CD4-positive, alpha-beta T cell treated with Interleukin-15 for 1 hour (primary cell): ENCODE measurements around the gene LNX1.

Source experiments
- DNase-seq: peaks from one replicate; pipeline ENCODE4 v3.0.0-alpha.2; 2020

Gene LNX1

DNA sequence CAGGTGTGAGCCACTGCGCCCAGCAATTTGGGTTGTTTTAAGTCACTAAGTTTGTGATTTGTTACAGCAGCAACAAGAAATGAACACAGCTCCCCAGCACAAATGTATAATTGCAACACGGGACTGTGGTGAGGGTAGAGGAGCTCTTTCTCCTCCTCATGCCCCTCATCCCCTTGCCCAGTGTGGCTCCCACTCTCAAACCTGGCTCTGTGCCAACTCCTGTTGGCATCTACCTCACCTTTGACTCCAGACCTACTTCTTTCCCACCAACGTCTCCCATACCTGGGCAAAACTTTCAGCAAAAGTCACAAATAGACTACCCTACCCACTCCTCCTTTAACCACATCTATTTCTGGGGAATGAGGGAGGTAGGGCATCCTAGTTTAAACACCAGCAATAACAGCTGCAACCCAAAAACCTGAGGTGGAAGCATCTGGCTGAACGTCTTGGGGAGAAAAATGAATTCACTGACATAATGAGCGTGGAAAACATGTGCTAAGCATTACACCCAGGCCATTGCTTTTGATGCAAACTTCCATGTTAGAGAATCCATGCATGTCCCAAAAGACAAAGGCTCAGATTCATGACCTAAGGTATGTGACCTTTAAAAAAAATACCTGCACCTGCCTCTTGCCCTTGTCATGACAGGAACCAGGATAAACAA lies 19.2 kb downstream of the LNX1 start:
- no peak for DNase-seq

DNA sequence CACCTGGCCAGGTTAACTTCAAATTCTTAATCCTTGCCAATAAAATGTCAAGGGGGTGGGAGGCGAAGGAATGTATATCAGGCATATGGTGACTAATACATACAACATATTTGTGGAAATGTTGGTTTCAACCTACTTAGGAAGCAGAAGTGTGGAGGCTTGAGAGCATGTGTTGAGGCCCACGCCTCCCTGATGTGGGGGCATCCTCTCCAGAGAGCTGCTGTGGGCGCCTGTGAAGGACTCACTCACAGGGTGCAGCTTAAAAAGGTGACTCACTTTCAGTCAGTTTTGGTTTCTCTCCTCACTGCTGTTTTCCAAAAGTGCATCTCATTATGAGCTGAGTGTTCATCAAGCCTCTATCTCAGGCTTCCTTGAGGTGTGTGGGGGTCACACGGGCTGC lies 27.5 kb downstream of the LNX1 start:
- no peak for DNase-seq

GRCh38 chr4:53562409-53562808 lies 28.9 kb downstream of the LNX1 start:
- DNase-seq, result no peak

DNA sequence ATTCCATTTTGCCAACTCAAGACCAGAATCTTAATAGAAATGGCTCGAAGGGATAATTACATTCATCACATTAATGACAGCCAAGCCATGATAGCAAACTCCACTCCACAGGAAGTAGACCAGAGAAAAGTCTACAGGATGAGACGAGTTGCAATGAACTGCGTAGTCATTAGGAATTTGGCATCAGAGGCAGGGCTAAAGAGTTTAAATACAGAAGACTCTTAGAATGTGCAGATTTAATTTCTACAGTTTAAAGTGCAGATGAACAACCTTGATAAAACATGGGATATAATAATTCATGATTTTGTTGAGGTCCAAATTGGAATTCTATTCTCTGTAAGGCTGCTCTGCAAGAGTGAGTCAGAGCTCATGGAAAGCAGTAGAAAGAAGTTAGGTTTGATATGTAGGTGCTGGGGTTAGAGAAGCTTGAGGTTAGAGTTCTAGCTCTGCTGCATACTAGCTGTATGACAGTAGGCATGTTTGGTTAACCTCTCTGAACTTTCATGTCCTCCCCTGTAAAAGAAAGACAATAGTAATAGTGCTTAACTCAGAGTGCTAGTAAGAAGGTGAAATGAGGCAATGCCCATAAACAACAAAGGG lies 32.2 kb downstream of the LNX1 start:
- DNase-seq, result no peak

GRCh38 chr4:53558065-53558801 lies 33.1 kb downstream of the LNX1 start:
- no peak for DNase-seq

- DNase-seq, result no peak
Observed at GRCh38 chr4:53557669-53558064, 33.6 kb downstream of the LNX1 start.

DNA sequence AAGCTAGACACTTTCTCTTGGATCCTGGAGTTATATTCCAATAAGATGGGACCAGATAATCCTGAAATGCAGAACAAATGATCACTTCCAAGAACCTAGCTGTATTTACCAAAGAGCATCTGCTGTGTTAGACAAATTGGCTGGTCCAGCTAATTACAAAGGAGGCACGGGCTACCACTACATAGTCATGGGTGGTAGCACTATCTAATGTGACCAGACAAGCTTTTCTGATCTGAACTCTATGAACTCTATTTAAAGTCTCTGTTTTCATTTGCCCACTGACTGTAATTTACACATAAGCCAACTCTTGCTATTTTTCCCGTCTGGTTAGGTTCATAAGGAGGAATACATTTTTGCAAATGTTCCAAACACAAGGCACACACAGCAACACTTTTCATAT lies 34.6 kb downstream of the LNX1 start:
- no peak for DNase-seq

DNA sequence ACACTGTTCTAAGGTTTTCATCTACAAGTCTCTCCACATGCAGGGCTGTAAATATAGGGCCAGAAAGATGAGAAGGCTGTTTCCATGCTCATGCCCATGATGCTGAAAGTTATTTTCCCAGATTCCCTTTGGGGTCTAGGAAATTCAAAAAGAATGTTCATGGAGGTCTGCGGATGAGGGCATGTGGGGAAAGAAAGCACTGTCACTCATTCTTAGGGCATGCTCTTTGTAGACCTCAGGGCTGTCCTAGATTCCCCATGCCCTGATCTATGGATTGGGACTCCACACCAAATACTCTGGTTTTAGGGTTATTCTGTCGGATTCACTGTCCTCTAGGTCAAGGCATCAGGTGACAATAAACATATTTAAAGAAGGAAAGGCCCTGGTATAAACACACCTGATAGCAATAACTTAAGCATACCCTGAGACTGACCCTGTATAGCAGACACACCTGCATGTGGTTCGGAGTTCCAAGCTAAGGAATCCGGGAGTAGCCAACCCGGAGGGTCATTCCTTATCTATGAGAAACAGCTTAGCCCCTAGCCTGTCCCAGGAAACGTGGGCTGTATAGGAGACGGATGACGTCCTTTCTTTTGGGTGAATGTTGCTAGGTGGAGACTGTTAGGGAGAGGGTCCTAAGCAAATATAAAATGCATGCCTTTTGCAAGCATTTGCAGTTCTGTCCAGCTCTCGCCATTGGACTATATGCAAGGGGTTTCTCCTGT lies 37.6 kb downstream of the LNX1 start:
- DNase-seq, result no peak

GRCh38 chr4:53552711-53553110 lies 38.6 kb downstream of the LNX1 start:
- DNase-seq, result no peak

GRCh38 chr4:53551958-53552357 lies 39.3 kb downstream of the LNX1 start:
- no peak for DNase-seq

- DNase-seq, result no peak
Observed at GRCh38 chr4:53551281-53551864, 39.9 kb downstream of the LNX1 start.

DNA sequence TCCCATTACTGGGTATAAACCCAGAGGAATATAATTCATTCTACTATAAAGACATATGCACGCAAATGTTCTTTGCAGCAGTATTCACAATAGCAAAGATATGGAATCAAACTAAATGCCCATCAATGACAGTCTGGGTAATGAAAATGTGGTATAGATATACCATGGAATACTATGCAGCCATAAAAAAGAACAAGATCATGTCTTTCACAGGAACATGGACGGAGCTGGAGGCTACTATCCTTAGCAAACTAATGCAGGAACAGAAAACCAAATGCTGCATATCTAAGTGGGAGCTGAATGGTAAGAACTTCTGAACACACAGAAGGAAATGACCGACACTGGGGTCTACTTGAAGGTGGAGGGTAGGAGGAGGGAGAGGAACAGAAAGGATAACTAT lies 42.6 kb downstream of the LNX1 start:
- DNase-seq, result no peak

DNA sequence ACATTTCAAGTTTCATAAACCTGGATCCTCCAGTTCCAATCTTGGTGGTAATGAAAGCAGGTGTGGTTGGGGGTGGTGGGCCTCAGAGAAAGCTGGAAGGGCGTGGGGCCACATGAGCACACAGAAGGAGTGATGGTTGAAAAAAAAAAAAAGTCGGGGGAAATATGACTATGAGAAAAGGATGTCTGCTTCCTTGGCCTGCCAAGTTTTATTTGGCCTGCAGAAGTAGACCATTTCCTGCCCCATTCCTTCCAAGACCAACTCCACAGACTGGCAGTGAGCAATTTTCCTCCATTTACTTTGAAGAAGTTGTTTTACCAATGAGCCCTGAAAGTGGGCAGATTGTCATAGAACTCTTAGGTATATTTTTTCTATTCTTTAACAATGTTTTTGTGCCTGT lies 43.3 kb downstream of the LNX1 start:
- no peak for DNase-seq

GRCh38 chr4:53545942-53546581 lies 45.2 kb downstream of the LNX1 start:
- no peak for DNase-seq

GRCh38 chr4:53545273-53545672 lies 46.0 kb downstream of the LNX1 start:
- DNase-seq, result no peak

DNA sequence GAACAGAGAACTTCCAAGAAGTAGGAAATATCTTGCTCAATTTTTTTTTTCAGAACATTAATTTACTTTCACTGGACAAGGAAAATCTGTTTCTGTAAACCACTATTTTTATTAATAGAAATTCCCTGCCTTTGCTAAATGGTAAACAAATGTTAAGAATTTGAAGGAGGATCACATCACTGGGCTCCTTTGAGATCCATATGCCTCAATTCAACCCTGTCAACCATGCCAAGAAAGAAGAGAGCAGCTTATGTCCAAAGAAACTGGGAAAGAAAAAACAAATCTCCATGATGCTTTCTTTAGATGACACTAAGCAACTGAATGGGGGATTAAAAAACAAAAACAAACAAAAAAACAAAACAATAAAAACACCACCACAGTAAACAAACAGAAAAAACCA lies 47.7 kb downstream of the LNX1 start:
- no peak for DNase-seq

GRCh38 chr4:53541577-53542206 lies 49.6 kb downstream of the LNX1 start:
- no peak for DNase-seq

DNA sequence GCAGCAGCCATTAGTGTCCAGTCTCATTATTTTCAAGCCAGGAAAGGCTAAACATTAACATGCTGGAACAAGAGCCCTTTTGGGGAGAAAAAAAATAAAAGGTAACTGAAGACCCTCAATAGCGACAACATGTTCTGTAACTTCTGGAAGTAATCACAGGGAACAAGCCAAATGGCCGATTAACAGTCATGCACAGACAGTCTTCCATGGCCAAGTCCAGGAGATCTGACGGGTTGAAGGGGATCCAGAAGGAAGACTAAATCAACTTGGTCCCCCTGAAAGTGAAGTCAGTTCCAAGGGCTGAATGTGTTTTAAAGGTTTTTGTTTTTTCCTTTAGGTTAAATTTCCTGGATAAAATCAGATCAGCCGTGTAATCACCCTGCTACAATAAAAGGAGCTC lies 52.5 kb downstream of the LNX1 start:
- DNase-seq, result no peak

DNA sequence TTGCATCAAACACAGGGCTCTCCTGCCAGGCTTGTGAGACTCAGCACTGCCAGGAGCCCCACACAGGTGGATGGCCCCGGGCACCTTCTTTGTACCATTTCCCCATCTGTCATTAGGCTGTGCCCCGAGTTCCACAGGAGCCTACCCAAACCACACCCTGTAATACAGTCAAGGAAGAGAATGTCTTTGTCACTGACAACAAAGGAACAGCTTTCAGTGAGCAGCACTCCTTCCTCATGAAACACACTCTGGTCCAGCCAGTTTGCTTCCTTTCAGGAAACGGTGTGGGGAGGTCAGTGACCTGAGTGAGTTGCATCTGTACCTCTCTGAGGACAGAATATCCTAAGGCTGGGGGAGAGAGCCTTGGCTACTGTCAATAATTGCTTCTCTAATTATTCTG lies 53.7 kb downstream of the LNX1 start:
- DNase-seq, result no peak

- DNase-seq, result no peak
Observed at GRCh38 chr4:53536328-53536727, 55.0 kb downstream of the LNX1 start.

- DNase-seq, result no peak
Observed at GRCh38 chr4:53535567-53535966, 55.7 kb downstream of the LNX1 start.

DNA sequence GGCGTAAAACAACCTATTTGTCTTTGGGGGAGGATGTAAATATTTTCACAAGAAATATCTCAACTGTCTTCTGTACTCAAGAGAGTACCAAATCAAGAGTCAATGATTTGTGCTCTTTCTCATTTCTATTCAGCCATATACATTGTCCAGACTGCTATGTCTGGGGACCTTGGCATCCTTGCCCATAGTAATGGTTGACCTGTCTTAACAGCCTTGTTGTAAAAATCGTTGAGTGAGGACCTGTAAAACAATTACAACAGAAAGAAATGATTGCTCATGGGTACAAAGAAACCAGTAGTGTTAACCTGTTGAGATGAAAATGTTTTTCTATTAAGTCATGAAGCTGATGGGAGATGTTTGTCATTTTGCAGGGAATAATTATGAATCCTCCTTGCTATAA lies 56.6 kb downstream of the LNX1 start:
- no peak for DNase-seq
